Small intestine (tissue), 7 donors: ENCODE measurements around the gene MKKS. TPM values are rescaled to one million over a fixed set of nuclear protein-coding genes. Genes with fewer than 3 reads are reported as not detected.
"Not testable (repeated sequence)": the region's sequence is repeated elsewhere in the genome, so short reads cannot be mapped to it uniquely, and the experiment has no call there.

Source experiments
- DNase-seq, 2 donors: peaks; one replicate each; pipeline versions ENCODE4 v3.0.0 to v3.0.0-alpha.2; 2013
- FAIRE-seq: peaks from 2 replicates; lab custom pipeline; 2012; peaks lifted over from hg19 to GRCh38; lab: Jason Lieb, UNC
- H3K27ac ChIP-seq, 3 donors: one replicate each; pipeline ENCODE4 v1.5.1; 2013; ENCODE audit warnings: low read length in 2 of 3, mild to moderate bottlenecking in 2 of 3, control low read depth in 1 of 3, inconsistent platforms in 1 of 3, low read depth in 1 of 3, moderate library complexity in 1 of 3
- H3K27me3 ChIP-seq, 3 donors: one replicate each; pipeline ENCODE4 v1.6.1; 2013; ENCODE audit warnings: low read length in 3 of 3, inconsistent platforms in 1 of 3; ENCODE audit not compliant: control insufficient read depth in 3 of 3, insufficient read depth in 3 of 3
- H3K36me3 ChIP-seq, 3 donors: one replicate each; pipeline ENCODE4 v1.6.1; 2013; ENCODE audit warnings: low read length in 3 of 3, inconsistent platforms in 1 of 3, low read depth in 1 of 3, mild to moderate bottlenecking in 1 of 3, moderate library complexity in 1 of 3; ENCODE audit not compliant: control insufficient read depth in 3 of 3, insufficient read depth in 2 of 3
- H3K4me1 ChIP-seq, 3 donors: one replicate each; pipeline ENCODE4 v1.6.1; 2013; ENCODE audit warnings: low read length in 2 of 3, inconsistent platforms in 1 of 3, low read depth in 1 of 3, mild to moderate bottlenecking in 1 of 3, moderate library complexity in 1 of 3; ENCODE audit not compliant: control insufficient read depth in 3 of 3, insufficient read depth in 2 of 3
- H3K4me3 ChIP-seq, 3 donors: one replicate each; pipeline ENCODE4 v1.5.1; 2013; ENCODE audit warnings: low read length in 3 of 3, control low read depth in 1 of 3, inconsistent platforms in 1 of 3, low read depth in 1 of 3, mild to moderate bottlenecking in 1 of 3, moderate library complexity in 1 of 3
- H3K9me3 ChIP-seq, 2 donors: one replicate each; pipeline ENCODE4 v1.6.1; 2013; ENCODE audit warnings: low read depth in 1 of 2, low read length in 1 of 2; ENCODE audit not compliant: control insufficient read depth in 2 of 2, insufficient read depth in 1 of 2
- WGBS, 3 donors: extraction: QIAGEN DNeasy Blood & Tissue Kit; methylation state at CpG; one replicate each; pipeline ENCODE4 v1.1.7; 2013; 5-methylcytosine and 5-hydroxymethylcytosine counted together
- polyA plus RNA-seq, 4 donors: library from polyadenylated mRNA; stranded (reverse) in 3 of 4; unstranded in 1 of 4; fragments of 200-250 nt in 3 of 4; fragments of 120-200 nt in 1 of 4; gene quantifications; one replicate each; pipeline versions ENCODE4 v1.2.1 to v1.2.3, GENCODE V29; 2013
- donor health status: healthy with polysubstance abuse.
- donor health status: control.
- donor health status: control.
- donor health status: Bipolar disorder and iron deficiency.
- donor health status: healthy.

Gene MKKS
- polyA plus RNA-seq, 4 donors, result 22.7 to 29.1 (median 24.6) TPM

GRCh38 chr20:10423735-10424134, 10.3 kb downstream of the MKKS start:
- peaks cover 0 to 3% (median under 1%) of the 10 kb centered on the region in 3 donors for H3K4me1 ChIP-seq
- FAIRE-seq (peak; percentile 39), DNase-seq (peak in 1 of 2 donors; percentile 33)
- no peak overlapping the region for H3K4me3 ChIP-seq
- no peak overlapping the region for H3K27ac ChIP-seq
- H3K27me3 ChIP-seq, result no peaks in the 10 kb centered on the region
- H3K36me3 ChIP-seq, result peaks cover 0 to 8% (median 2%) of the 10 kb centered on the region in 3 donors
- no peaks in the 10 kb centered on the region for H3K9me3 ChIP-seq
- 31 to 69% (median 53%) methylated on average over 2 of the region's 2 CpGs for WGBS, 3 donors

- FAIRE-seq (no peak), DNase-seq (no peak)
- H3K9me3 ChIP-seq, result no peaks in the 10 kb centered on the region
- H3K4me1 ChIP-seq, result peaks cover 0 to 3% (median 2%) of the 10 kb centered on the region in 3 donors
- 85 to 91% (median 90%) methylated on average over 5 of the region's 5 CpGs for WGBS, 3 donors
- H3K27ac ChIP-seq, result no peak overlapping the region
- no peak overlapping the region for H3K4me3 ChIP-seq
- H3K27me3 ChIP-seq, result no peaks in the 10 kb centered on the region
- peaks cover 0 to 6% (median 2%) of the 10 kb centered on the region in 3 donors for H3K36me3 ChIP-seq
Observed at GRCh38 chr20:10419550-10420133, 14.4 kb downstream of the MKKS start.

GRCh38 chr20:10417218-10417617, 16.8 kb downstream of the MKKS start:
- H3K27ac ChIP-seq, DNase-seq, H3K4me1 ChIP-seq, FAIRE-seq, H3K27me3 ChIP-seq, H3K36me3 ChIP-seq, H3K9me3 ChIP-seq, H3K4me3 ChIP-seq: not testable (repeated sequence)
- 98 to 100% (median 100%) methylated on average over 2 of the region's 2 CpGs for WGBS, 3 donors

- Histone ChIP-seq H3K4me3 (no peak overlapping the region), H3K4me1 (peaks cover 0 to 2% (median 0%) of the 10 kb centered on the region in 3 donors), H3K27me3 (no peaks in the 10 kb centered on the region), H3K9me3 (no peaks in the 10 kb centered on the region), H3K27ac (no peak overlapping the region), H3K36me3 (peaks cover 1 to 8% (median 2%) of the 10 kb centered on the region in 3 donors)
- WGBS, 3 donors, result 14 to 54% (median 51%) methylated on average over 3 of the region's 3 CpGs
- no peak for DNase-seq
- no peak for FAIRE-seq
Observed at GRCh38 chr20:10415013-10415650, 18.9 kb downstream of the MKKS start.

- H3K27me3 ChIP-seq, result no peaks in the 10 kb centered on the region
- no peak overlapping the region for H3K27ac ChIP-seq
- FAIRE-seq (no peak), DNase-seq (no peak)
- peaks cover 0 to 2% (median 0%) of the 10 kb centered on the region in 3 donors for H3K4me1 ChIP-seq
- WGBS, 3 donors, result 78 to 83% (median 83%) methylated on average over 5 of the region's 5 CpGs
- H3K4me3 ChIP-seq, result no peak overlapping the region
- H3K36me3 ChIP-seq, result peaks cover 0 to 8% (median 2%) of the 10 kb centered on the region in 3 donors
- no peaks in the 10 kb centered on the region for H3K9me3 ChIP-seq
Observed at GRCh38 chr20:10412591-10413408, 21.2 kb downstream of the MKKS start.

- no peak for FAIRE-seq
- 95 to 100% (median 100%) methylated on average over 1 of the region's 1 CpG for WGBS, 3 donors
- no peak overlapping the region for H3K27ac ChIP-seq
Observed at GRCh38 chr20:10411673-10412072, 22.3 kb downstream of the MKKS start.

GRCh38 chr20:10408108-10408813, 25.8 kb downstream of the MKKS start:
- DNase-seq, result no peak

More at GRCh38 chr20:10411673-10412072, 22.3 kb downstream of the MKKS start:
- no peak overlapping the region for H3K4me3 ChIP-seq
- DNase-seq, result no peak
- no peaks in the 10 kb centered on the region for H3K27me3 ChIP-seq
- H3K36me3 ChIP-seq, result peaks cover 0 to 4% (median 4%) of the 10 kb centered on the region in 3 donors
- H3K9me3 ChIP-seq, result no peaks in the 10 kb centered on the region
- peaks cover 0 to 2% (median 0%) of the 10 kb centered on the region in 3 donors for H3K4me1 ChIP-seq

More at GRCh38 chr20:10408108-10408813, 25.8 kb downstream of the MKKS start:
- Histone ChIP-seq H3K4me1 (no peaks in the 10 kb centered on the region), H3K27ac (no peak overlapping the region), H3K36me3 (peaks cover 3 to 7% (median 4%) of the 10 kb centered on the region in 3 donors), H3K9me3 (no peaks in the 10 kb centered on the region), H3K4me3 (no peak overlapping the region), H3K27me3 (no peaks in the 10 kb centered on the region)
- 91 to 94% (median 92%) methylated on average over 2 of the region's 2 CpGs for WGBS, 3 donors
- no peak for FAIRE-seq
